K562 (cell line): ENCODE results near the gene PRXL2A. TPM values are rescaled to one million over a fixed set of nuclear protein-coding genes. Genes with fewer than 3 reads are reported as not detected.

ENCODE experiments used
- ARID2 ChIP-seq: fragments of 450-650 bp; IDR thresholded peaks from 2 replicates; pipeline ENCODE4 v1.6.1; 2017; ENCODE audit warnings: antibody characterized with exemption, mild to moderate bottlenecking
- CBX2 ChIP-seq: fragments of 200-600 bp; sonication (generic); IDR thresholded peaks from one replicate; pipeline ENCODE4 v1.6.1; 2012; ENCODE audit warnings: mild to moderate bottlenecking, low read length, inconsistent platforms; ENCODE audit not compliant: insufficient read depth, poor library complexity, severe bottlenecking
- PHF20 ChIP-seq: fragments of 450-650 bp; IDR thresholded peaks from 2 replicates; pipeline ENCODE4 v1.6.1; 2018; ENCODE audit not compliant: partially characterized antibody
- POLR2AphosphoS5 ChIP-seq: IDR thresholded peaks from 2 replicates; pipeline ENCODE4 v1.6.1; 2011; ENCODE audit warnings: mild to moderate bottlenecking, low read depth, low read length, moderate library complexity; ENCODE audit not compliant: control insufficient read depth, insufficient read depth
- RBFOX2 ChIP-seq: fragments of 200-400 bp; formaldehyde crosslinking; IDR thresholded peaks from 2 replicates; pipeline ENCODE4 v1.6.1; 2017; ENCODE audit warnings: low read depth, mild to moderate bottlenecking, low read length, moderate library complexity
- RBM25 ChIP-seq: fragments of 200-400 bp; formaldehyde crosslinking; IDR thresholded peaks from 2 replicates; pipeline ENCODE4 v1.6.1; 2018; ENCODE audit warnings: low read length, low read depth, moderate library complexity; ENCODE audit not compliant: severe bottlenecking
- RFX5 ChIP-seq: IDR thresholded peaks from 2 replicates; pipeline ENCODE4 v1.6.1; 2011; ENCODE audit warnings: low read depth, mild to moderate bottlenecking, improper control_type of control experiment, low read length
- STAG1 ChIP-seq: sonication (generic); formaldehyde crosslinking; IDR thresholded peaks from 2 replicates; pipeline ENCODE4 v1.5.0; 2020; ENCODE audit warnings: missing genetic modification reagents, borderline replicate concordance
- ZNF318 ChIP-seq, 2 experiments: fragments of 450-650 bp; IDR thresholded peaks; 2 replicates each; pipeline ENCODE4 v1.6.1; 2016; ENCODE audit warnings: mild to moderate bottlenecking in 2 of 2, borderline replicate concordance in 1 of 2, low read depth in 1 of 2, moderate library complexity in 1 of 2
- polyA plus RNA-seq, 8 experiments: library from polyadenylated mRNA; depleted of rRNA in 4 of 8; stranded (reverse) in 5 of 8; unstranded in 3 of 8; fragments of >200 nt; fragmentation: Nextera tagmentation in 2 of 8; fragmentation: Illumina TruSeq in 1 of 8; extraction: Ambion mirVana in 2 of 8; extraction: Trizol in 1 of 8; gene quantifications; 2 replicates each; pipeline versions ENCODE4 v1.2.1 to v1.2.3, GENCODE V29; 2011 to 2014; ENCODE audit warnings: inconsistent platforms in 1 of 8, missing spikeins in 1 of 8
- total RNA-seq, 7 experiments: library from RNA; depleted of rRNA in 6 of 7; stranded (reverse); fragments of >200 nt in 6 of 7; fragmentation: Illumina TruSeq in 2 of 7; extraction: Trizol in 2 of 7; gene quantifications; 2 replicates each; pipeline versions ENCODE4 v1.2.1 to v1.2.3, GENCODE V29; 2011 to 2021; ENCODE audit warnings: low replicate concordance in 1 of 7
- TF ChIP-seq, protein P1 (sequence below), 2 experiments: IDR thresholded peaks; 2 replicates each; pipeline ENCODE4 v1.6.1; 2012; ENCODE audit warnings: improper control_type of control experiment in 2 of 2, low read depth in 2 of 2, low read length in 2 of 2, borderline replicate concordance in 1 of 2
- TF ChIP-seq, protein P2 (sequence below), 2 experiments: fragments of 150-350 bp in 1 of 2; IDR thresholded peaks; 2 replicates each; pipeline ENCODE4 v1.6.1; 2012 to 2016; ENCODE audit warnings: low read depth in 2 of 2, low read length in 2 of 2, mild to moderate bottlenecking in 1 of 2, moderate library complexity in 1 of 2

The PRXL2A gene
- total and polyA plus RNA-seq, 9 of the 15 experiments (the other 6 are each of a cell fraction or from before 2014, with no cell fraction given), result 0.14 to 1.2 (median 0.75) TPM

DNA sequence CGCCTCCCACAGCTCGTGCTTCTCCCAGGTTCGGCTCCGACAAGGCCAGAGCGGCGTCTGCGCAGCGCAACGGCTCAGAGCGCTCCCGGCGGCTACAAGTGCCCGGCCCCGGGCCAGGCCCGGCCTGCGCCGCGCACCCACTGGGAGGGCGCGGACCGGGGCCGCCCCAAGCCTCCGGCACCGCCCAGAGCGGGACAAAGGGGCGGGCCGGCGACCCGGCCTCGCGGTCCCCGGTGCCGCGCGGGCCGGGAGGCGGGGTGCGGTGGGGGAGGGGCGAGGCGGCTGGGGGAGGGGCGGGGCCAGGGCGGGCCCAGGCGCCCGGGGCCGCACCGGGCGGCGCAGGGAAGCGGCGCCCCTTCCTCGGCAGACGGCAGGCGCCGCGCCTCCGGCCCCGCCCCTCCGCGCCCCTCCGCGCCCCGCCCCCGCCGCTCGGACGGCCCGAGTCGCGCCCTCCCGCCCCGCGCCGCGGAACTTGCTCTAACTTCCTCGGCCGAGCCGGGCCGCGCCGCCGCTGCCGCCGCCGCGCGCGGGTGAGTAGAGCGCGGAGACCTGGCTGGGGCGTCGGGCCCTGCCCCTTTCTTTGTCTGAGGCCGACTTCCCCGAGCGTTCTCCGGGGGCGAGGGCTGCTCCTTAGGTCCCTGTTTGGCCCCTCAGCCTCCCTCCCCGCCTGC is 45.6 kb downstream of the PRXL2A start, which contains the start of gene TSPAN14 (continued):
- TF ChIP-seq, protein P1, sequence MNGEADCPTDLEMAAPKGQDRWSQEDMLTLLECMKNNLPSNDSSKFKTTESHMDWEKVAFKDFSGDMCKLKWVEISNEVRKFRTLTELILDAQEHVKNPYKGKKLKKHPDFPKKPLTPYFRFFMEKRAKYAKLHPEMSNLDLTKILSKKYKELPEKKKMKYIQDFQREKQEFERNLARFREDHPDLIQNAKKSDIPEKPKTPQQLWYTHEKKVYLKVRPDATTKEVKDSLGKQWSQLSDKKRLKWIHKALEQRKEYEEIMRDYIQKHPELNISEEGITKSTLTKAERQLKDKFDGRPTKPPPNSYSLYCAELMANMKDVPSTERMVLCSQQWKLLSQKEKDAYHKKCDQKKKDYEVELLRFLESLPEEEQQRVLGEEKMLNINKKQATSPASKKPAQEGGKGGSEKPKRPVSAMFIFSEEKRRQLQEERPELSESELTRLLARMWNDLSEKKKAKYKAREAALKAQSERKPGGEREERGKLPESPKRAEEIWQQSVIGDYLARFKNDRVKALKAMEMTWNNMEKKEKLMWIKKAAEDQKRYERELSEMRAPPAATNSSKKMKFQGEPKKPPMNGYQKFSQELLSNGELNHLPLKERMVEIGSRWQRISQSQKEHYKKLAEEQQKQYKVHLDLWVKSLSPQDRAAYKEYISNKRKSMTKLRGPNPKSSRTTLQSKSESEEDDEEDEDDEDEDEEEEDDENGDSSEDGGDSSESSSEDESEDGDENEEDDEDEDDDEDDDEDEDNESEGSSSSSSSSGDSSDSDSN (IDR thresholded peaks at IDR 0.05; ENCODE audit: borderline replicate concordance in 1 of 2, low read depth in 2 of 2, low read length in 2 of 2), result peak; percentile 68 to 71; a peak in 3 of 4 replicates
- TF ChIP-seq POLR2AphosphoS5, result peak; percentile 46; the same call in 1 of the 2 replicates
- TF ChIP-seq PHF20, result no peak
- TF ChIP-seq CBX2, result no peak
- TF ChIP-seq ARID2, result no peak
- TF ChIP-seq STAG1, result no peak
- TF ChIP-seq RBM25, result peak; percentile 17
- TF ChIP-seq RBFOX2, result peak; percentile 79
- TF ChIP-seq, protein P2, sequence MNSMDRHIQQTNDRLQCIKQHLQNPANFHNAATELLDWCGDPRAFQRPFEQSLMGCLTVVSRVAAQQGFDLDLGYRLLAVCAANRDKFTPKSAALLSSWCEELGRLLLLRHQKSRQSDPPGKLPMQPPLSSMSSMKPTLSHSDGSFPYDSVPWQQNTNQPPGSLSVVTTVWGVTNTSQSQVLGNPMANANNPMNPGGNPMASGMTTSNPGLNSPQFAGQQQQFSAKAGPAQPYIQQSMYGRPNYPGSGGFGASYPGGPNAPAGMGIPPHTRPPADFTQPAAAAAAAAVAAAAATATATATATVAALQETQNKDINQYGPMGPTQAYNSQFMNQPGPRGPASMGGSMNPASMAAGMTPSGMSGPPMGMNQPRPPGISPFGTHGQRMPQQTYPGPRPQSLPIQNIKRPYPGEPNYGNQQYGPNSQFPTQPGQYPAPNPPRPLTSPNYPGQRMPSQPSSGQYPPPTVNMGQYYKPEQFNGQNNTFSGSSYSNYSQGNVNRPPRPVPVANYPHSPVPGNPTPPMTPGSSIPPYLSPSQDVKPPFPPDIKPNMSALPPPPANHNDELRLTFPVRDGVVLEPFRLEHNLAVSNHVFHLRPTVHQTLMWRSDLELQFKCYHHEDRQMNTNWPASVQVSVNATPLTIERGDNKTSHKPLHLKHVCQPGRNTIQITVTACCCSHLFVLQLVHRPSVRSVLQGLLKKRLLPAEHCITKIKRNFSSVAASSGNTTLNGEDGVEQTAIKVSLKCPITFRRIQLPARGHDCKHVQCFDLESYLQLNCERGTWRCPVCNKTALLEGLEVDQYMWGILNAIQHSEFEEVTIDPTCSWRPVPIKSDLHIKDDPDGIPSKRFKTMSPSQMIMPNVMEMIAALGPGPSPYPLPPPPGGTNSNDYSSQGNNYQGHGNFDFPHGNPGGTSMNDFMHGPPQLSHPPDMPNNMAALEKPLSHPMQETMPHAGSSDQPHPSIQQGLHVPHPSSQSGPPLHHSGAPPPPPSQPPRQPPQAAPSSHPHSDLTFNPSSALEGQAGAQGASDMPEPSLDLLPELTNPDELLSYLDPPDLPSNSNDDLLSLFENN (IDR thresholded peaks at IDR 0.05; ENCODE audit: low read depth in 2 of 2, low read length in 2 of 2), result no peak
- no peak for TF ChIP-seq ZNF318 (IDR thresholded peaks at IDR 0.05; ENCODE audit: borderline replicate concordance in 1 of 2, low read depth in 1 of 2)
- TF ChIP-seq RFX5, result no peak
